Measurements from ENCODE around the gene MACROD2.

The MACROD2 gene

GRCh38 chr20:15945289-15945688, 1950.0 kb downstream of the MACROD2 start:
- no peak for TF ChIP-seq CTCF (IDR thresholded peaks at IDR 0.05; ENCODE audit: low read depth, low read length, missing control alignments)
- no peak overlapping the region for H3K4me3 ChIP-seq (replicated peaks; ENCODE audit: low read depth, low read length)
- no peak for DNase-seq (ENCODE audit: extremely low read depth, low read depth)

GRCh38 chr20:15949391-15949790, 1954.1 kb downstream of the MACROD2 start:
- TF ChIP-seq CTCF (IDR thresholded peaks at IDR 0.05; ENCODE audit: low read depth, low read length, missing control alignments): no peak
- DNase-seq (ENCODE audit: extremely low read depth, low read depth): no peak
- no peak overlapping the region for H3K4me3 ChIP-seq (replicated peaks; ENCODE audit: low read depth, low read length)

- no peak for DNase-seq (ENCODE audit: extremely low read depth, low read depth)
- no peak overlapping the region for H3K4me3 ChIP-seq (replicated peaks; ENCODE audit: low read depth, low read length)
- no peak for TF ChIP-seq CTCF (IDR thresholded peaks at IDR 0.05; ENCODE audit: low read depth, low read length, missing control alignments)
Observed at GRCh38 chr20:15951658-15952057, 1956.3 kb downstream of the MACROD2 start.

GRCh38 chr20:15958142-15958541, 1962.8 kb downstream of the MACROD2 start:
- DNase-seq (ENCODE audit: extremely low read depth, low read depth): no peak
- no peak for TF ChIP-seq CTCF (IDR thresholded peaks at IDR 0.05; ENCODE audit: low read depth, low read length, missing control alignments)
- no peak overlapping the region for H3K4me3 ChIP-seq (replicated peaks; ENCODE audit: low read depth, low read length)

- H3K4me3 ChIP-seq (replicated peaks; ENCODE audit: low read depth, low read length): no peak overlapping the region
- DNase-seq (ENCODE audit: extremely low read depth, low read depth): no peak
- TF ChIP-seq CTCF (IDR thresholded peaks at IDR 0.05; ENCODE audit: low read depth, low read length, missing control alignments): no peak
Observed at GRCh38 chr20:15965165-15965564, 1969.8 kb downstream of the MACROD2 start.

GRCh38 chr20:15967334-15967733, 1972.0 kb downstream of the MACROD2 start:
- DNase-seq (ENCODE audit: extremely low read depth, low read depth): no peak
- no peak overlapping the region for H3K4me3 ChIP-seq (replicated peaks; ENCODE audit: low read depth, low read length)
- TF ChIP-seq CTCF (IDR thresholded peaks at IDR 0.05; ENCODE audit: low read depth, low read length, missing control alignments): no peak

- H3K4me3 ChIP-seq (replicated peaks; ENCODE audit: low read depth, low read length): no peak overlapping the region
- no peak for DNase-seq (ENCODE audit: extremely low read depth, low read depth)
- TF ChIP-seq CTCF (IDR thresholded peaks at IDR 0.05; ENCODE audit: low read depth, low read length, missing control alignments): no peak
Observed at GRCh38 chr20:15976047-15976736, 1980.9 kb downstream of the MACROD2 start.

All from HFF-Myc (cell line).